Right lobe of liver (tissue), 4 donors: ENCODE measurements around the gene NEDD9.

Experiments used
- POLR2A ChIP-seq: fragments of 450-650 bp; IDR thresholded peaks from one replicate; pipeline ENCODE4 v1.6.1; 2017; ENCODE audit warnings: antibody characterized with exemption, mild to moderate bottlenecking
- TF ChIP-seq, protein P1 (sequence below), 4 donors: fragments of 200-600 bp in 3 of 4; fragments of 450-650 bp in 1 of 4; IDR thresholded peaks; one replicate each; pipeline versions ENCODE4 v1.5.1 to v1.8.0; 2016 to 2022; ENCODE audit warnings: antibody characterized with exemption in 4 of 4, mild to moderate bottlenecking in 2 of 4
- donor health status: DM: no; HTN: no; CAD: no.
- donor health status: DM: no; HTN: no; CAD: no.
- donor health status: DM: no; HTN: yes; CAD: no.

DNA sequence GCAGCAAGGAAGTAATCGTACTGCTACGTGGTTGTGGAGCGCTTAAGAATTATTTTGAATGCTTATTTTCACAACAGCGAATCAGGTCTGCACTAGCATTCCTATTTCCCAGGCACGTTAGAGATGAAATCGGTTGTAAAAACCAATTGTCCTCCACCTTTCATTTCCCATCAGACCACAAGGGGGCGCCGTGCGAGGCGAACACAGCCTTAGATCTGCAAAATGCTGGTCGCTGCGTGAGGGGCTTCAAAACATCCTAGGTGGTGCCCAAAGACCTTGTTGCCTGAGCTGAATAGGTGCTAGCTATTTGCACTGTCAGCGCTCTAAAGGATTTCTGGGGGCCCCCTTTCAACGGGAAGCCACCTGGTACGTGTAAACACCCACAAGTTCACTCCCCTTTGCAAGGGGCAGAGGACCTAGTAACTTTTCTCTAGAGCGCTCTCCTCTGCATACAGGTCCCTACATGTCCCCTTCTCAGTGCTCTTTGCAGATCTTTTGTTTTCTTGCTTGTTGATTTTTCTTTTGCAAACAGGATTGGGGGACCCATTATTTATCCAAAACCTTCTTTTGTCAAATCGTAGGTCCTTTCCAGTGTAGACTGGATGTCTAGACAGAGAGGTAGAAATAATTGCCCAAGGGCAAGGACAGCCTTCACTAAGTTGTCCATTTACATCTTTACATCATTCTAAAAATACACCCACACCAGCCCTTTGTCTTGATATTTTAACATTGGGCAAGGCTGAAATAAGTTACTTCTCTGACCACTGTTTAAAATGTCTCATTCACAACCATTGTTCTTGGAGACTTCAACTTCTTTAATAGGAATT lies 59.8 kb downstream of the NEDD9 start:
- TF ChIP-seq, protein P1, sequence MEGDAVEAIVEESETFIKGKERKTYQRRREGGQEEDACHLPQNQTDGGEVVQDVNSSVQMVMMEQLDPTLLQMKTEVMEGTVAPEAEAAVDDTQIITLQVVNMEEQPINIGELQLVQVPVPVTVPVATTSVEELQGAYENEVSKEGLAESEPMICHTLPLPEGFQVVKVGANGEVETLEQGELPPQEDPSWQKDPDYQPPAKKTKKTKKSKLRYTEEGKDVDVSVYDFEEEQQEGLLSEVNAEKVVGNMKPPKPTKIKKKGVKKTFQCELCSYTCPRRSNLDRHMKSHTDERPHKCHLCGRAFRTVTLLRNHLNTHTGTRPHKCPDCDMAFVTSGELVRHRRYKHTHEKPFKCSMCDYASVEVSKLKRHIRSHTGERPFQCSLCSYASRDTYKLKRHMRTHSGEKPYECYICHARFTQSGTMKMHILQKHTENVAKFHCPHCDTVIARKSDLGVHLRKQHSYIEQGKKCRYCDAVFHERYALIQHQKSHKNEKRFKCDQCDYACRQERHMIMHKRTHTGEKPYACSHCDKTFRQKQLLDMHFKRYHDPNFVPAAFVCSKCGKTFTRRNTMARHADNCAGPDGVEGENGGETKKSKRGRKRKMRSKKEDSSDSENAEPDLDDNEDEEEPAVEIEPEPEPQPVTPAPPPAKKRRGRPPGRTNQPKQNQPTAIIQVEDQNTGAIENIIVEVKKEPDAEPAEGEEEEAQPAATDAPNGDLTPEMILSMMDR (IDR thresholded peaks at IDR 0.05): peak; percentile 76 to 87 (median 86)
- TF ChIP-seq POLR2A: no peak
